ENCODE results near the gene TRUB1.

- TF ChIP-seq CTCF (IDR thresholded peaks at IDR 0.05) (no peak), EP300 (IDR thresholded peaks at IDR 0.05) (no peak), POLR2AphosphoS5 (IDR thresholded peaks at IDR 0.05) (no peak)
Measured at GRCh38 chr10:114990586-114990985, 52.6 kb downstream of the TRUB1 start.
